Pons (tissue), 1 donor: Measurements from ENCODE around the gene RAB22A.
"Not testable (repeated sequence)": the region's sequence is repeated elsewhere in the genome, so short reads cannot be mapped to it uniquely, and the experiment has no call there.

ENCODE experiments used
- DNase-seq: peaks from one replicate; pipeline ENCODE4 v3.0.0-alpha.2; 2016; ENCODE audit warnings: low spot score

Gene RAB22A

DNA sequence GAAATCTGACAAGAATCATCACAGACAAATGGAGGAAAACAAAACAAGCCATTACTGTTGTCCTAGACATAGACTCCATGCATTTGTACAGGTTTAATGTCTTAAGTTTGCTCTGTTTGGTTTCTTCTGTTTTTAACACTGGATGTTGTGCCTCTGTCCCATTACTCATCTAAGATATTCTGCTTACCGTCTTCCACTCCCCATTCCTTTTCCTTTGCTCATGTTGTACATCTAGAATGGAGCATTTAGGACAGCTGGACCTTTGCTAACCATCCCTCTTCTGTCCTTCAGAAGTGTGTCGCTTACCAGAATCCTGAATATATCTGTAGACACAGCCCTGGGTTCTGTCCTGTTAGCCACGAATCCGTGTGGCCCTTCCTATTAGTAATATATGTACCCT is 35.2 kb downstream of the RAB22A start:
- DNase-seq, result no peak

DNA sequence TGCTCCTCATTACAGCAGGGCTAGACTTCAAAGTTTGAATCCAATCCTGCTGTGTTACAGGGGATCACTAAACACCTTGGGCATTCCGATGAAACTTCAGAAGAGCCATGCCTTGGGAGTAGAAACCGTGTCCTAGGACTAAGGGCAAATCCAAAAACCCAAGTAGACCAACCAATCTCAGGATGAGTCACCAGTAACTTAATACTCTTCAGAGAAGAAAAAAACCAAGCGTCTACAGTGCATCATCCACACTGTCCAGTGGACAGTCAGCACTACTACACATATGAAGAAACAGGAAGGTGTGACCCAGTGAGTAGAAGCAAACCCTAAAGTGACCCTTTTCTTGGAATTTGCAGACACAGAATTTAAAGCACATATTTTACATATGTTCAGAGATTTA is 40.1 kb downstream of the RAB22A start:
- DNase-seq, result no peak

DNA sequence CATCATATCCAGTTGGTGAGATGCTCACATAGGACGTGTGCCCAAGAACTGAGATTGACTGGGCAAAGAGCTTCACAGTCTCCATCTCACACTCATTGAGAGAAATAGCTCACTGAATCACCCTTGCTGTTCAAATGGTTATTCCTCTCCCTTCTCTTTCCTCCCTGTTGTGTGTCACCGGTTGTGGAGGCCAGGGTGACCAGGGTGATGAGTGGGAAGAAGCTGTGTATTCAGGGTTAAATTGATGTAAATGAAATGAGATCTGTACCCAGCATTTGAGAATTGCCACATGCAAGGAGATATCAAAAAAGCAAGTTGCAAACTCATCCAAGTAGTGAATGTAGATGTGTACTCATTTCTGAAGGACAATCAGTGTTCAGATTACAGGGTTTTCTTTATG is 43.0 kb downstream of the RAB22A start:
- no peak for DNase-seq

DNA sequence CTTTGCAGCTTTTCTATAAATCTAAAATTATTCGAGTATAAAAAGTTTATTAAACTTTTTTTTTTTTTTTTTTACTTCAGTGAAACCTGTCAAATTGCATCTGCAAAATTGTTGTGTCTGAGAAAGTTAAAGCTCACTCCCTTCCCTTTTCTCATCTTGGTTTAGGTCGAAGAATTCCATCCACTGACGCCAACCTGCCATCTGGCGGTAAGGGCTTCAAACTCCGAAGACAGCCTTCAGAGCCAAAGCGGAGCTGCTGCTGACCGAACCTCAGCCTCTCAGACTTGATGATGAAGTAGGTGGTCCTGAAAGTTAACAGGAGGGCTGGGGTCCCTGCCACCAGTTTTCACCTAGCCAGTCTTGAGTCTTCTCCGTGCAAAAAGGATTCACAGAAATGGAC is 49.9 kb downstream of the RAB22A start:
- DNase-seq, result no peak

DNA sequence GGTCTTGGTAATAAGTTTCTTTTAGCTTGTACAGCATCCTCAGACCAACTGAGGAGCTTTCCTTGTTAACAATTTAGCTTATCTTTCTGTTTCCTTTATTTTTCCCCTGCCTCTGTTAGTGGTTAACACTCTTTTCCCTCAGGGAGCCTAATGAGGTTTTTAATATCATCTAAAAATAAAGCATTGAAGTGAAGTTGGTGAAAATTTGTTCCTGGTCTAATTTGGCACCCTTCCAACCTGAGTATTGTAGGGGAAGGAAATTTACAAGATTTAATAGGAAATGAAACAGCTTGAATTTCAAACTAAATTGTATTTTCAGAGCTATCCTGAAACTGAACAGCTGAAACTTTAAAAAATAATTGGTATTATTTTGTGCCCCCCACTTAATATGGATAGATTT is 51.4 kb downstream of the RAB22A start:
- DNase-seq, result no peak

DNA sequence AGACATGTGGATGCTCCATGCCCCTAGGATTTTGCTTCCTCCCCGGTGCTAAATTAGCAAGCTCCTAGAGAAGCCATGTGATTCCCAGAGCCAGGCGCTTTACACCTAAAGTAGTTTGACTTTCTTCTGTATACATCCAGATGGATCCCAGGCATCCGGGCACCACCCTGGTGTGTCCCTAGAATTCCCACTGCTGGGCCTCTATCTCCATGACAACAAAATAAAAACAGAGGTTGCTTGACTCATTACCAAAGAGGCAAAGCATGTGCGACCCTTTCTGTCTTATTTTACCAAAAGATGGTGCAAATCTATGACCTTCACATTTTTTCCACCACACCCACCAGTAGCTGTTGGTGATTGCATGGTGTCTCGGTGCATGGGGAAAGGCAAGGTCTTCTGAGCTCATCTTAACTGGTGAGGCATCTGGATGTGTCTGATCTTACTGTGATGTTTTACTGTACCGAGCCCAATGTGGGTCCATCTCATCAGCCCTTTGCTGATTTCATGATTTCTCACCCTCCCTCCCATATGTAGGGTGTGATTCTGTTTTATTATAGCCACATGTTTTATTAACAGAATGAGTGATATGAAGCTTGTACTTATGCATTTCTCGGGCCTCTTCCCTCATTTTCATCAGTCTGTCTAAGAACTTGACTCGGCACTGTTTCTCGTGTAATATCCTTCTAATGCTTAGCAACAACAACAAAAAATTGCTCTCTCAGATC is 52.1 kb downstream of the RAB22A start:
- DNase-seq, result no peak

DNA sequence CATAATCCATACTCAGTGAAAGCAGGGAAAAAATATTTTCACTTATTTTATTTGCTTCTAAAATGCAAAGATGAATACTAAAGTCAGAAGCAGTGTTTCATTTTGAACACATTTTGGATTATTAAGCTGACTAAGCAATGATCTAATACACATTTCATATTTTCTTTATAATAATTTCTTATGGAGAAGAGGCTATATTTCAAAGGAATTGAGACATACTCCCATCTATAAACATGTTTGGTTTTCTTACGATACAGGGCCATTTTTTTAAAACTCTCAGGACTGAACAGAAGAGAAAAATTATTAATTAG is 52.6 kb downstream of the RAB22A start:
- DNase-seq, result no peak

DNA sequence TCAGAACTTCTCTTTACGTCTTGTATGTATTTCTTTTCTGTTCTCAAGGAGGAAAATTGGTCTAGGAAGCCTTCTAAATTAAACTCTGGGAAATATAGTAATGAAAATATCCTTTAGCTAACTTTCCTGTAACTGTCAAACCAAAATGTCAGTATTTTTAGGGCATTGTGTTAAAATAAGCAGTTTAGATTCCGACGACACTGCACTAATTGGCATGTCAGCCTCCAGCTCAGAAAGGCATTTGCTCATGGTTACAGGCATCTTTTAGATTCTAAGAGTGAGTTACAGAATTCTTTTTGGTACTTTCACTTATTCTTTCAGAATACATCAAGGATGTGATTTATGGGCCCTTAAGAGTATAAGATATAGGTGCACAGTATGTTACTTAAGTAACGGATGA is 53.5 kb downstream of the RAB22A start:
- DNase-seq, result no peak

DNA sequence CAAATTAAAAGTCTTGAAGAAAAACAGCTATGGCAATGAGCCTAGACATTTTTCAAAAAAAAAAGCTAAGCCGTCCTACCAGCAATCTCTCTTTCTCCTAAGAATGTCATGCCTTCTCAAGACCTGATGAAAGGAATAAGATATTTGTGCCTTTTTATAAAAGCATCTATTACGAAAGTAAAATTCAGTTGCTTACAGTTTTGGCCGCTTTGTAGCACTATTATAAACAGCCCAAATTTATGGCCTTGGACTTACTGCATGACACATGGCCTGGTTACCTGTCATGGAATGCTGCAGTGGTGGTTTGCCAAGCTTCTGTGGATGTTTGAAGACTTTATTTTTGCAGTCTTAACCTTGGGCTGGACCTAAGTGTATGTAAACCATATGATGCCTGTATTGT is 57.4 kb downstream of the RAB22A start:
- DNase-seq, result no peak

DNA sequence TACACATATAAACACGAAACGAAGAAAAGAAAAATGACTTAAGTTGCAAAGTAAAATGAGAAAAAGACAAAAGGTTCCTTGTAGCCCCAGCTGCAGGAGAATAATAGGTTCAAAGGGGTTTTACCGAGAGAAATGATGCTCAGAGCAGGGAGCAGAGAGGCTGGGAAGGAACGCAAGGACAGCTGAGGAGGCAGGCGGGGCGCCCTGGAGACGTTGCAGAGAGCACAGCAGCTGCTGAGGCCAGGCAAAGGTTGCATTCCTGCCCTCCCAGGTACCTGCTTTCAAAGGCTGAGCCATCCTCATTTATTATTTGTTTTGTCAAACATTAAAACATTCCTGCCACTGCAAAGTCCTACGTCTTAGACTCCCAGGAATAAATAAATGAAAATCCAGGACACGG is 63.3 kb downstream of the RAB22A start:
- DNase-seq, result no peak

DNA sequence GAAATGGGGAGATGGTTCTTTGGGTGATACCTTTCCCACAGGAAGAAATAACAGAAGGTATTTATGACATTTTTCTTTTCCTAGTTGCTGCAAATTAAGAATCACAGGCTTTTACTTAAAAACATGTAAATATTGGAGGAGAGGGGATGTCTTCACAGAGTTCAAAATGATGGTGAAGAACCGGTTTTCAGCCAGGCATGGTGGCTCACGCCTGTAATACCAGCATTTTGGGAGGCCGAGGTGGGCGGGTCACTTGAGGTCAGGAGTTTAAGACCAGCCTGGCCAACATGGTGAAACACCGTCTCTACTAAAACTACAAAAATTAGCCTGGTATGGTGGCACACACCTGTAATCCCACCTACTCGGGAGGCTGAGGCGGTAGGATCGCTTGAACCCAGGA is 63.8 kb downstream of the RAB22A start:
- DNase-seq, result not testable (repeated sequence)

DNA sequence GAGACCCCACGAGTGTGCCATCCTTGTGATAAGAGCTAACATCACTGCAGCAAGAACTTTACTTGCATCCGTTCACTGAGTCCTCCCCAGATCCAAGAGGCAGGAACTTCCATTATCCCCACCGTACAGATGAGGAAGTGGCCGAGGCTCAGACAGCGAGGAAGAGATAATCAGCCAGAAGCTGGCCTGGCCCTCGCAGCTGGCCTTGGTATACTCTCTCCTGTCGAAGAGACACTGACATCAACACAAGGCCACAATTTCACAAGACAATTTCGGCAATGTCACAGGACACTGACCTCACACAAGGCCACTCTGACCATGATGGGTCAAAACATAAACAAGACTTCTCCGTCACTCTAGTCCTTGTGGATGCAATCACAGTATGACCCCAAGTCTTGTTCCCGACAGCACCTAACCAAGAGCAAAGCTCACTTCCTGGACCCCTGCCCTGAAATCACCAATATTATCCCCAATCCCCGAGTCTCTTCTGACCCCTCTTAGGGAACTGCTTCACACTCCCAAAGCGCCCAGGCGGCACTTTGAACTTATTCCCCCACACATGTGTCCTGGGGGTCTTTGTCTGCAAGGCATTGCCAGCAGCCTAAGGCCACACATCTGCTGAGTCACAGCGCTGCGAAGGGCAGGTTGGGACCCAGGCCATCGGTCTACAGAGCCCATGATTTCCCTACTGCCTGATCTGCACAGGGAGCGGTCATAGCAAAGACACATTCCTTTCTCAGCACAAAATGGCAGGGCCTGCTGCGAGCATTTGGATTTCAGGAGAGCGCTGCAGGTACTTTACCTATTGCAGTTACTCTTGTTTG is 64.7 kb downstream of the RAB22A start:
- no peak for DNase-seq

DNA sequence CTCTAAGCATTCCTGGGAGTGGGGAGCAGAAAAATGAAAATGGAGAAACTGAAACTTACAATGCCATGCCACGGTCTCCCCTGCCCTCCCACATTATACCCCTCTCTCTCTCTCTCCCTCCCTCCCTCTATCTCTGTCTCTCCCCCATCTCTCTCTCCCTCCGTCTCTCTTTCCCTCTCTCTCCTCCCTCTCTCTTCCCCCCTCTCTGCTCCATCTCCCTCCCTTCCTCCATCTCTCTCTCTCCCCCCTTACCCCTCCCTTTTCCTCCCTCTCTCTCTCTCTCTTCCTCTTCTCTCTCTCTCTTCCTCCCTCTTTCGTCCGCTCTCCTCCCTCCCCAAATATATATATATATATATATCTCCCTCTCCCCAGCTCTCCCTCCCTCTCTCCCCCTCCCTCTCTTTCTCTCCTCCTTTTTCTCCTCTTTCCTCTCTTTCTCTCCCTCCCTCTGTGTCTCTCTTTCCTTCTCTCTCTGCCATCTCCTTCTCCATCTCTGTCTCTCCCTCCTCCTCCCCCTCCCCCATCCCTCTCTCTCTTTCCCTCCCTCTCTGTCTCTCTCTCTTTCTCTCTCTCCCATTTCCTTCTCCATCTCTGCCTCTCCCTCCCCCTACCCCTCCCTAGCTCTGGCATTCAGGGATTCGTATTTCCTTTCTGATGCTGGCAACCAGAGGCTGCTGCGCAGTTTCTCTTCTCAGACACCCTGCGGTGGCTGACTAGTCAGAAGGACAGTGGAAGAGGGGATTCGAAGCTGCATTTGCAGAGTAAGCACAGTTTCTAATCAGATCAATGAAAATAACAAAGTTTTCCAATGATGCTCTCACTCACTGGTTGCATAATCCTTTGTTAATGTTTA is 65.6 kb downstream of the RAB22A start:
- no peak for DNase-seq

DNA sequence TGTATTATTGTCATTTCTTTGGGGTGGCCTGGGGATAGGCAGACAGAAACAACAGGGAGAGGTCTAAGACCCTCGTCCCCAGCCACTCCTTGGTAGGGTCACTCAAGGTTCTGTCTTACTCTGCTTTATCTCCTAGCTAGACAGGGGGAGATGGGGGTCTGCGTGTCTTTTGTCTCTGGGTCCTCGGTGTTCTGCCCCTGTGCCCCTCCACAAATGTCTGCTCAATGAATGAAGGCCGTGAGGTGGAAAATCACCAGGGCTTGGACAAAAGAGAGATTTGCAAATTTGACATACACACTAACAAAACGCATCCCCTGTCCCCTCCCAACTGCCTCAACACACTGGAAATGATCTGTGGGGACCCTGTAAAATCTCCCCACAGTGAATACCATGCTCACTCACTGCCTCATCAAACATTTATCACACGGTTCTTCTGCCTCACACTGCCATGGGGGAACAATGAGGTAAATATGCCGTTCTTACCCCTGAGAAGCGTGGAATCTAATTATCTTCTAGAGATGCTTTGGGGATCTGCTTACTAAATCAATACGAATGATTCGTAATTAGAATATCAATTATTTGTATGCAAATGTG is 66.3 kb downstream of the RAB22A start:
- no peak for DNase-seq

DNA sequence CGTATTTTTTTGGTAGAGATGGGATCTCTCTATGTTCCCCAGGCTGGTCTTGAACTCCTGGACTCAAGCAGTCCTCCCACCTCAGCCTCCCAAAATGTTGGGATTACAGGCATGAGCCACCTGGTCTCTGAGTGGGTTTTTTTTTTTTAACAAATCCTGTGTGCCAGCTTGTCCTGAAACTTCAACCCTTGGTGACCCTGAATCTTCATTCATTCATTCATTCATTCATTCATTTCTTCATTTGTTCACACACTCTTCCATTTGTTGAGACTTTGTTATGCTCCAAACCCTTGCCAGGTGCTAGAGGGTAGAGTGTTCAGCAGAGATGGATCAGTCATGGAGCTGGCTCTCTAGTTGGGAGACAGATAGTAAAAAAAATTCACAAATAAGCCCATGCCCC is 67.5 kb downstream of the RAB22A start:
- DNase-seq, result no peak

DNA sequence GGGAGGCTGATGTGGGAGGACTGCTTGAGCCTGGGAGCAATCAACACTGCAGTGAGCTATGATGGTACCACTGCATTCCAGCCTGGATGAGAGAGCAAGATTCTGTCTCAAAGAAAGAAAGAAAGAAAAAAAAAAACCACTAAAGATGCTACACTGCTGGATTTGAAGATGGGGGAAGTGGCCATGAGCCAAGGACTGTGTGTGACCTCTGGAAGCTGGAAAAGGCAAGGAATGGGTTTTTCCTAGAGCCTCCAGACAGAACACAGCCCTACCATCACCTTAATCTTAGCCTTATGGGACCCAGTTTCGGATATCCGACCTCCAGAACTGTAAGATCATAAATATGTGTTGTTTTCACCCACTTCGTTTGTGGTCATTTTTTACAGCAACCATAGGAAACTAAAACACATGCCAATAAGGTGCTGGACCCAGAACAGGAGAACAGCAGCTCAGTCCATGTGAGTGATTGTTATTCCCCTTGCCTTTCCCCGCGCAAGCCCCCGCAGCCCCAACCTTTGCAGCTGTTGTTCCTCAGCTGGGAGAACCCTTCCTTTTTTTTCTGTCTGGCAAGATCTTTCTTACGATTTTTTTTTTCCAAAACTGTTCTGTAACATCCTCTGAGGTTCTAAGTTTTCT is 68.4 kb downstream of the RAB22A start:
- DNase-seq, result no peak

DNA sequence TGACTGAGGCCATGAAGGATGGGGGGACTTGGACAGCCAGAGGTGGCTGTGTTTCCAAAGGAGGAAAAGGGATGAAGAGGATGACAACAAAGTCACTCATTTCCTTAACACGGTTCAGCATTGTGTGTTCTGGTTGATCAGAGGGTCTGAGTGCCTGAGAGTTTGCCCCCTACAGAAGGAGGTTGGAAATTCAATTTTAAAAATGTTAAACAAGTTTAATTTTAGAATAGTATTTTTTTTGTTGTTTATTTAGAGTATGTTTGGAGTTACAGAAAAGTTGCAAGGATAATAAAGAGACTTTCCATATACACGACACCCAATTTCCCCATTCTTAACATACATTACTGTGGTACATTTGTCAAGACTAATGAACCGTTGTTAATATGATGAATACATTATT is 69.2 kb downstream of the RAB22A start:
- no peak for DNase-seq

DNA sequence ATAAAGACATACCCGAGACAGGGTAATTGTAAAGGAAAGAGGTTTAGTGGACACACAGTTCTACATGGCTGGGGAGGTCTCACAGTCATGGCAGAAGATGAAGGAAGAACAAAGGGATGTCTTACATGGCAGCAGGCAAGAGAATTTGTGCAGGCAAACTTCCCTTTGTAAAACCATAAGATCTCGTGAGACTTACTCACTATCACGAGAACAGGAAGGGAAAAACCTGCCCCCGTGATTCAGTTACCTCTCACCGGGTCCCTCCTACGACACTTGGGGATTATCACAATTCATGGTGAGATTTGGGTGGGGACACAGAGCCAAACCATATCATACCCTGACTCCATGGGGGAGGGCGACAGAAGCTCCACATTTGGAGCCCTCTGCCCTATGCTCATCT is 72.1 kb downstream of the RAB22A start:
- DNase-seq, result no peak

DNA sequence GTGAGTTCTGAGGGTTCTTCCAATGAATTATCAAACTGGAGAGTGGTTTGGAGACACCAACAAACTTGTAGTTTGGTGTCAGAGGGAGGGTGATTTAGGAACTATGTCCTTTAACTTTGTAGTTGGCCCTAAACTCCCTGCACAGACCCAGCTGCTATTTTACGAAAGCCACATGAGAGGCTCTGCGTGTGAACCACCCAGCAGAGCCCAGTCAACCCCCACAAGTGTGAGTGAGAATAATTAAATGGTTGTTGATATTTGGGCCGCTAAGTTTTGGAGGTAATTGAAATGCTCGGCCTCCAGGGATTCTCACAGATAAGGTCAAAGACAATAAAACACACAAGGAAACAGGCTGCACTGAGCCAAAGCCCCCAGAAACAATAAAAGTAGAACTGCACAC is 72.6 kb downstream of the RAB22A start:
- no peak for DNase-seq

DNA sequence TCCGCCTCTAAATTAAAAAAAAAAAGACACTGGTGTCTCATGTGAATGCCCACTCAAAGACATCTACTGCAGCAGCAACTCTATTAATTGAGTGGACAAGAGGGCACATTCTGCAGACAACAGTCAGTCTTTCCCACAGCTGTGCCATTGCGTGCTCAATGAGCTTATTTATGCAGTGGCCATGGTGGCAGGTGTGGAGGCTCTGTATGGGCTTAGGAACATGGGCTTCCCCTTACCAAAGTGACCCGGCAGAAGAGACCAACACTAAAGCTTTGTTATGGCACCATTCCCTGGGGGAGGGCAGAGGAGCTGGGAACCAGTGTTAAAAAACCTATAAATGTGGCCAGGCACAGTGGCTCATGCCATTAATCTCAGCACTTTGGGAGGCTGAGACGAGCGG is 75.3 kb downstream of the RAB22A start:
- no peak for DNase-seq

DNA sequence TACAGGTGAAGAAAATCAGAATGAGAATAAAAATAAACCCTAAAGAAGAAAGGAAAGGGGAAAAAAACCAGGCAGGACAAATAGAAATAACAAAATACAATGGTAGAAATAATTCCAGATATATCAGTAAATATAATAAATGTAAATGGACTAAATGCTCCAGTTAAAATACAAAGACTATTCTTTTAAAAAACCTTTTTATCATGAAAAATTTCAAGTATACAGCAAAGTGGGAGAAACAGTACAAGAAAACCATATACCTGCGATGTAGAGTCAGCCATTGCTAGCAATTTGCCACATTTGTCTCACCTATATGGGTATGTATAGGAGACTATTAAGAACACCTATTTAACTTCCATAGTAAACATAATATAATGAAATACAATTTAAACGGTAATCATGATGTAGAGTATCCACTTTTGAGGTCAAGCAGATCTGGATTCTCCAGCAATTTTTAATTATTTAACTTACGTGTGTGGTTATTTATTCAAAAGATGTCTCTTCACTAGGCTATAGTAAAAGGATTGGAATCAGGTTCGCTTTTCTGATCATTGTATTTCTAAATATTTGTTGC is 78.6 kb downstream of the RAB22A start:
- DNase-seq, result no peak

DNA sequence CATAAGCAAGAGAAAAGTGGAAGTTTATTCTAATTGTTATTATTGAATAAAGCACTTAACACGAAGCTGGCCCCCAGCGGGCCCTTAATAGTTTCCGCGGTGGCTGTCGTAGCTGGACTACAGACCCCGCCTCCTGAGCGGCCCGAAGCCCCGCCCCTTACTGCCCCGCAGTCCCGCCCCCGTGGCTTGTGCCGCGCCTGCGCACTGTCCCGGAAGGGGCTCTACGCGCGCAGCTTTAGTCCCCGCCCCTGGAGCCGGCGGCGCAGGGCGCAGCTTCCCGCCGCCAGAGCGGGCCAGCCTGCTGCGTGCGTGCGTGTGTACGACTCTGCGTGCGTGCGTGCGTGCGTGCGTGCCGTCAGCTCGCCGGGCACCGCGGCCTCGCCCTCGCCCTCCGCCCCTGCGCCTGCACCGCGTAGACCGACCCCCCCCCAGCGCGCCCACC is 79.4 kb downstream of the RAB22A start, which contains the start of gene VAPB:
Gene VAPB, plus strand, starts transcription at position 348 of the 442 bp plus-strand sequence. CDS start 231 bp downstream, outside the sequence.
- DNase-seq, result peak; percentile 93
